Smooth muscle cell of the brain vasculature (primary cell): ENCODE measurements around the gene ID3.

Experiments
- DNase-seq: peaks from one replicate; pipeline ENCODE4 v3.0.0-alpha.2; 2012; ENCODE audit warnings: low read depth, low spot score

The ID3 gene

GRCh38 chr1:23566304-23566703 lies 7.0 kb upstream of the ID3 start:
- no peak for DNase-seq

GRCh38 chr1:23565776-23566175 lies 6.5 kb upstream of the ID3 start:
- no peak for DNase-seq

DNA sequence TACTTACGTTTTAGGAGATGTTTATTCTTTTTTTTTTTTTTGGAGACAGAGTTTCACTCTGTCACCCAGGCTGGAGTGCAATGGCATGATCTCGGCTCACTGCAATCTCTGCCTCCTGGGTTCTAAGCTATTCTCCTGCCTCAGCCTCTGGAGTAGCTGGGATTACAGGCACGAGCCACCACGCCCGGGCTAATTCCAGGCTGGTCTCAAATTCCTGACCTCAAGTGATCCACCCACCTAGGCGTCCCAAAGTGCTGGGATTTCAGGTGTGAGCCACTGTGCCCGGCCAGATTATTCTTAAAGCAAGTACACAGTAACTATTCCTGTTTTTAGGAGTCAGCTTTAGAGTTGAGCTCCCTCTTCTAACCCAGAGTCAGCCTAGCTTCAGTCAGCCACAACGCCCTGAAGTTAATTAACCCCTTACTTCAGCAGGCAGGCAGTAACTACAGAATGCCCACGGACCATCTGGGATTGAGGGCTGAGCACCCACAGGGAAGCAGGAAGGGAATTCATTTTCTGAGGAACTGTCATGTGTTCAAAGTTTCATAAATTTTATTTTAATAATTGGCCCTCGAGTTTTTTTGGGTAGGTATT lies 5.3 kb upstream of the ID3 start:
- DNase-seq, result no peak

GRCh38 chr1:23563755-23564374 lies 4.6 kb upstream of the ID3 start:
- no peak for DNase-seq

DNA sequence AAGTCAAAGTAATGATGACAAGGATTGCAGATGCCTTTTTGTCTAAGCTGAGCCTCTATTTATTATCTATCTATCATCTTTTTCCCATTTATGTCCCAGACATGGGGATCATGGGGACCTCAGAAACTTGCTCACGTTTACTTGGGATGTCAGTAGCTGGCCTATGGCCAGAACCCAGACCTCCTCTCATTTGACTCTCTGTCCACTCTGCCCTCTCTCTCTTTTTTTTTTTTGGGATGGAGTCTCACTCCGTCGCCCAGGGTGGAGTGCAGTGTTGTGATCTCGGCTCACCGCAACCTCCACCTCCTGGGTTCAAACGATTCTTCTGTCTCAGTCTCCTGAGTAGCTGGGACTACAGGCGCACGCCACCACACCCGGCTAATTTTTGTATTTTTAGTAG lies 3.7 kb upstream of the ID3 start:
- DNase-seq, result no peak

GRCh38 chr1:23562137-23562876 lies 3.0 kb upstream of the ID3 start:
- DNase-seq, result peak; percentile 98

- DNase-seq, result no peak
Observed at GRCh38 chr1:23561813-23562100, 2.5 kb upstream of the ID3 start.

DNA sequence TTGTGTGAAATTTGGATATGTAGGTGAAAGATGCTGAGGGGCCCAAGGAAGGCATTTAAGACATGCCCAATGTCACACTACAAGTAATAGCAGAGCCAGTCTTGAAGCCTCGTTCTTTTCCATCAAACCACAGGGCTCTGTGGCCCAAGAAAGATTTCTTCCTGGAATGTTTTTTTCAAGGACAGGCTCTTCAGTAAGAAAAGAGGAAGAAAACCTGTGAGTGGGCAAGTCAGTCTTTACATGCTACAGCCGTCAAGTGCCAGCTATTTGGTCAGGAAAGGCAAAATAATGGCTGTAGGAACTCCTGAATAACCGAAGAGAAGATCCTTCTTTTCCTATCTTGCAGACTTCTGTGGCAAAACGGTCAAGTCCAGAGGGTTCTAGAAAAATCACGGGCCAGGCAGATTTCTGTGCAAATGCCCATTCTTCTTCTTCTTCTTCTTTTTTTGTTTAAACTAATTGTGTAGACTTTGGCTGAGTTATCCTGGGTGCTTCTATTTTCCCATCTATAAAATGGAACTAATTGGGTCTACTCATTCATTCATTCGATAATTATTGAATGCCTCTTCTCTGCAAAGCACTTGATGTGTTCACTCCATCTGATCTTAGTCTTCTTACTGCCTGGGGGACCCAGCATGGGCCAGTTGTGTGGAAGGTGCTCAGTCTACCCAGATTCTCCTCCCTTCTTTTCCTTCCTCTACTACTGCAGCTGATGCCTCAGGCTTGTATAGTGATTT lies 1.9 kb upstream of the ID3 start:
- DNase-seq, result no peak

DNA sequence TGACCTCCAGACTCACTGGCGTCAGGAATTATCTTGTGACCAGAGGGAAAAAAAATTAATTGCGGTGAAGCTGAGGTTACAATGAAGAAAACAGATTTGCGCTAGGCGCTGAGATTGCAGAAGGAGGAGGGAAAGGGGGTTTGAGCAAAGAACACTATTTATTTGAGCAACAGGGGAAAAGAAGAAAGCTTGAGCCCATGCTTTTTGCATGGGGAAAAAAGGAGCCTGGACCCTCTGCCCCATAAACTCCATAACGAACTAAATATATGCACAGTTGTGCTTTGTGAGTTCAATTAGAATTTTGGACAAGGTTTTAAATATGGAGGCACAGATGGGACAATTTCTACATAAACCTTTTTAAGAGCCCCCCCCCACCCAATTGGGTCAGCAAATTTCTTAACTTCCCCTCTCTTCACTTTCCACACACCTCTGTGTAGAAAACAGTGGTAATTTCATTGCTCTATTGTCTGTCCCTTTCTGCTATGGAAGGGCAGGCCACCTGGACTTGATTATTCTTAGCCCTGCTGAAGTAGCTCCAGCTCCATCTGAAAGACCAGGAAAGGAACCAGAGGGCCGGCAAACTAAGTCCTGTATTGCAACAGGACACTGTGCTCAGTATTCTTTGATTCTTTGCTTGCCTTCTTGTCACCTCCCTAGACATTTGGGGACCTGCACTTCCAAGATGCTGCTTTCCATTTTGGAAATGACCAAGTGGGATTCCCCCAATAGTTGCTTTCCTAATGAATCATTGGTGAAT lies 862 bp upstream of the ID3 start:
- no peak for DNase-seq

- no peak for DNase-seq
Observed at GRCh38 chr1:23558872-23559135, 497 bp downstream of the ID3 start.

DNA sequence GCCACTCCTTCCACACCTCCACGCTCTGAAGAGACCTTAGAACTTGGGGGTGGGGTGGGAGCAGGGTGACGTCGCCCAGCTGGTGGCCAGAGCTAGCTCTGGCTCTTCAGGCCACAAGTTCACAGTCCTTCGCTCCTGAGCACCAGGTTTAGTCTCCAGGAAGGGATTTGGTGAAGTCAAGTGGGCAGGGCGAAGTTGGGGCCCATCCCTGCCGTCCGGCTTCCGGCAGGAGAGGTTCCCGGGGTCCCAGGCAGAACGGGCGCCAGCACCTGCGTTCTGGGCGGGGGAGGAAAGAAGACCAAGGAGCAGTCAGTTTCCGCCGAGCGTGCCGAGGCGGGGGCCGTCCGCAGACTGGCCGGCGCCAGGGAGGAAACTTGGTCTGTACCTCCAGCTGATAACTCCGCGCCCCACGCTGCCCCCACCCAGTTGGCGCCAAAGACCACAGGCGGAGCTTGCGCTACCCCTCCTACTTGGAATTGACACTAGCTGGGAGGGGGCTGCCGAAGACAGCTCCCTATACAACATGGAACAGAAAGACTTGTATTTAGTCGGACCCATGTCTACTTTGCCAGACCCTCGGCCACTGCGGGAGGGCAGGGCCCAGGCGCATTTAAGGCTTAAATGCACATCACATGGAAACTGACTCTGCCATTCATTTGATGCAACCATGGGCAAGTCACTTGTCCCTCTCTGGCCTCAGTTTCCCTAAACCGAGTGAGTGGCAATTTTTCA lies 995 bp downstream of the ID3 start:
- no peak for DNase-seq

GRCh38 chr1:23557471-23558124 lies 1.7 kb downstream of the ID3 start:
- DNase-seq, result no peak

DNA sequence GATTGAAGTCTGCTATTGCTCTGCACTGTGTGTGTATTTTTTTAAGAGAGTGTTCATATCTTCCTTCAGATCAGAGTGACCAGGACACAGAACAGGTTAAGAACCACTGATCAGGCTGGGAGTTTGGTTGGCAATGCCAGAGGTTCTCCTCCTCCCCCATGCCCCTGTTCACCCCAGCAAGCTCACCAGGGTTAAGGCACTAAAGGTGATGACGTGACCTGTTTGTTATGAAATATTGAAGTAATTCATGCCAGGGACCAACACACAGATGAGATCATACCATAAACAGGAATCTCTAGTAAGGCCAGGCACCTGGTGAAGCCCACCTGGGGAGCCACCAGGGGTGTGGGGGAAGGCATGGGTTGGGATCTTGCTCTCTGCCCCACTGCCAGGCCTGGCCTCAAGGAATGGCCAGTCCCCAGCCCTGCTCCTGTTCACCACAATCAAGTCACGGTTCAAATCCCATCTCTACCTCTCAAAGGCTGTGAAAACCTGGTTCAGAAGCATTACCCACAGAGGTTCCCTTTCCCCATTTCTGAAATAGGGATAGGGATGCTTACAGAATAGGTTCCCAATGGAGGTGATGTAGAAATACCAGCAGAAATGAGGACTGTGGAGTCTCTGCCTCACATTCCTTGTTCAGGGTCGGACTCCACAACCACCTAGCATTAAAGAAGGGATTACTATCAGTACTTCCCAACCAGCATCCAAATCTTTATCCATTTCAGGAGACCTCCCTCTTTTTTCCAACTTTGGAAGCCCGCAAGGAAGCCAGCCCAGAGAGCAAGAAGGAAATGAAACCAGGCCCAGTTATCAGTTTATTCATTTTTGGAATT lies 2.4 kb downstream of the ID3 start:
- DNase-seq, result no peak

DNA sequence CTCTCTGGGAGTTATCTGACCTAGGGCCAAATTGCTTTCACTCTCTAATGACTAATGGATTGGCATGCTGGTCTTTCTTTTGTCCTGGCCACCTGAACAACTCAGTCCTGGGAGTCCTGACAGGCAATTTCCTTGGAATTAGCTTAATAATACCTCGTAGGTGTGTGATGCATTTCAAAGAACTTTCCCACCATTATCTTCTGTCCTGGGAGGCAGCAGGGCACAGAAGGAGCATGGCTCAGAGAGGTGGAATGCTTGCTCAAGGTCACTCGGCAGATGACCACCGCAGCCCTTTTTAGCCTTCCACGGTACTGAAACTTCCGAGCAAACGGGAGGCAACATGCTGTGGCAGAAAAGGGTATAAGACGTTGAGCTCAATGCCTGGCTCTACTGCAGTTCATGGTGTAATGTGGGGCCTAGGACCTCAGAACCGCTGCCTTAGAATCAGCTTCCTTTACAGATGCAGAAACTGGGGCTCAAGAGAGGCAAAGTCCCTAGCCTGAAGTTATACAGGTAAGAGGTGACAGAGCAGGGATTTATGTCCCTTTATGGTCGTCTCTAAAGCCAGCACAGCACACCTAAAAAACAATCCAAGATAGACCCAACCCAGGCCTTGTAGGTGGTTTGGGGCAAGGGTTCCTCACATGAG lies 3.2 kb downstream of the ID3 start:
- no peak for DNase-seq

- no peak for DNase-seq
Observed at GRCh38 chr1:23555270-23555985, 3.9 kb downstream of the ID3 start.

DNA sequence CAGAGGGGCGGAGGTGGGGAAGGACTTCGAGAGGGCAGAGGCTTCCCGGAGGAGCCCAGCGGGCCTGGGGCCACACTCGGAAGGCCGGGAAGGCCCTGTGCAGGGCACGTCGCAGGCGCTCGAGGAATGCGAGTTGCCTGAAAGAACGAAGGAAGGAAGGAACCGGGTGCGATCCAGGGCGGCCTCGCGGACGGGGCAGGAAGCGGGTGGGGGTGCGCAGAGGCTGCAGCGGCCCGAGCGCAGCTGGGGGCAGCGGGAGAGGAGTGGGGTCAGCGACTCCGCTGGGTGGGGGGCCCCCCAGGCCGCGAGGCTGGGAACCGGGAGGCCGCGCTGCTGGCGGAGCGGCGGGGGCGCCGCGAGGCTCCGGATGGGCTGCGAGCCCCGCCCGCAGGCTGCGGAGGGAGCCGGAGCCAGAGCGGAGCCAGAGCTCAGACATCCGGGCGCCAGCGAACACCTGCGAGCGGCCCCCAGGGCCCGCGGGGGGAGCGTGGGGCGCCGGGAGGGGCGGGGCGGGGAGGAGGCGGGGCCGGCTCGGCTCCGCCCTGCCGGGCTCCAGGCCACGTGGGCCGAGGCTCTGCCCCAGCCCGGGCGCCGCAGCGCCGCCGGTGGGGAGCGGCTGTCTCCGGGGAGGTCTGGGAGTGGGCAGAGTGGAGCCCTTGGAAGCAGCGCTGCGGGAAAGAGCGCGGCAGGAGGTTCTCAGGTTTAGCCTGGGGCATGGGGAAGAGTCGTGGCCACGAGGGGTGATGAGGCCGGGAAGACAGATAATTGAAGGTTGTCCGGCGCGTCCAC lies 4.6 kb downstream of the ID3 start:
- DNase-seq, result no peak

DNA sequence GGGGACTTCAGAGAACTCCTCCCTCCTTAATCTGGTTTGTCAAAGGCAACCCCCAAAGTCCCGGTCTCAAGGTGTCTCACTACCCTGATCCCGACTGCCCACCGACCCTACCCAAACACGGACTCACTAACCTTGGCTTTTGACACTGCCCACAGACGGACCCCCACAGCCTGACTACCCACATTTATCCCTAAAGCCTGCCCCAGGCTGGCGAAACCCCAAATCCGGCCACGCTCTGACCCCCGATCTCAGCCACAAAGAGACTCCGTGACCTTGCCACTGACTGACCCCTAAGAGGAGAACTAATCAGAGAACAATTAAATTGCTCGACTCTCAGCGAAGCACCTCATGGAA lies 5.2 kb downstream of the ID3 start:
- no peak for DNase-seq
